HepG2 (cell line): ENCODE measurements around the gene NMT2. TPM values are rescaled to one million over a fixed set of nuclear protein-coding genes. Genes with fewer than 3 reads are reported as not detected.

Experiments used
- AGO1 ChIP-seq: fragments of 200-400 bp; formaldehyde crosslinking; IDR thresholded peaks from 2 replicates; pipeline ENCODE4 v1.6.1; 2017; ENCODE audit warnings: mild to moderate bottlenecking, low read depth, low read length, moderate library complexity; ENCODE audit not compliant: poor library complexity, severe bottlenecking
- CERS6 ChIP-seq: sonication (generic); formaldehyde crosslinking; IDR thresholded peaks from 2 replicates; pipeline ENCODE4 v1.5.0; 2020; ENCODE audit warnings: missing genetic modification reagents
- CREM ChIP-seq, 2 experiments: sonication (generic) in 1 of 2; formaldehyde crosslinking in 1 of 2; IDR thresholded peaks; 2 replicates each; pipeline versions ENCODE4 v1.4.0 to v1.6.1; 2016 to 2020; ENCODE audit warnings: antibody characterized with exemption in 1 of 2, mild to moderate bottlenecking in 1 of 2, missing genetic modification reagents in 1 of 2
- DZIP1 ChIP-seq: sonication (generic); formaldehyde crosslinking; IDR thresholded peaks from 2 replicates; pipeline ENCODE4 v1.5.0; 2020; ENCODE audit warnings: mild to moderate bottlenecking, missing genetic modification reagents
- FUBP1 ChIP-seq: sonication (generic); formaldehyde crosslinking; IDR thresholded peaks from 2 replicates; pipeline ENCODE4 v1.5.1; 2020; ENCODE audit warnings: missing genetic modification reagents, mild to moderate bottlenecking, borderline replicate concordance
- MAX ChIP-seq: IDR thresholded peaks from 2 replicates; pipeline ENCODE4 v1.6.1; 2012; ENCODE audit warnings: inconsistent platforms
- MIXL1 ChIP-seq: IDR thresholded peaks from 2 replicates; pipeline ENCODE4 v1.6.1; 2016
- MLLT10 ChIP-seq: sonication (generic); formaldehyde crosslinking; IDR thresholded peaks from 2 replicates; pipeline ENCODE4 v1.4.0; 2020; ENCODE audit warnings: missing genetic modification reagents
- NFIC ChIP-seq: IDR thresholded peaks from 2 replicates; pipeline ENCODE4 v1.6.1; 2012; ENCODE audit warnings: mild to moderate bottlenecking, low read length, inconsistent platforms
- NR0B2 ChIP-seq: sonication (generic); formaldehyde crosslinking; IDR thresholded peaks from 2 replicates; pipeline ENCODE4 v1.4.0; 2020; ENCODE audit warnings: mild to moderate bottlenecking, missing genetic modification reagents
- RBM22 ChIP-seq: fragments of 200-400 bp; formaldehyde crosslinking; optimal IDR thresholded peaks from 2 replicates; pipeline ENCODE3; 2017; ENCODE audit warnings: mild to moderate bottlenecking, low read length, moderate library complexity
- SP1 ChIP-seq, 2 experiments: fragments of 450-650 bp in 1 of 2; sonication (generic) in 1 of 2; formaldehyde crosslinking in 1 of 2; IDR thresholded peaks; 2 replicates each; pipeline versions ENCODE4 v1.4.0 to v1.6.1; 2016 to 2020; ENCODE audit warnings: missing genetic modification reagents in 1 of 2
- SP4 ChIP-seq: sonication (generic); formaldehyde crosslinking; IDR thresholded peaks from 2 replicates; pipeline ENCODE4 v1.8.1; 2023; ENCODE audit warnings: mild to moderate bottlenecking, missing genetic modification reagents
- SYNCRIP ChIP-seq: fragments of 200-400 bp; formaldehyde crosslinking; IDR thresholded peaks from 2 replicates; pipeline ENCODE4 v1.6.1; 2018; ENCODE audit warnings: mild to moderate bottlenecking, low read depth, low read length; ENCODE audit not compliant: insufficient read depth
- ZBTB42 ChIP-seq: sonication (generic); formaldehyde crosslinking; IDR thresholded peaks from 2 replicates; pipeline ENCODE4 v1.5.0; 2020; ENCODE audit warnings: mild to moderate bottlenecking, missing genetic modification reagents
- ZBTB43 ChIP-seq: sonication (generic); formaldehyde crosslinking; conservative IDR thresholded peaks from 2 replicates; pipeline ENCODE4 v1.4.0; 2020; ENCODE audit warnings: missing genetic modification reagents
- ZC3H4 ChIP-seq: sonication (generic); formaldehyde crosslinking; IDR thresholded peaks from 2 replicates; pipeline ENCODE4 v1.4.0; 2020; ENCODE audit warnings: missing genetic modification reagents, borderline replicate concordance
- ZFP82 ChIP-seq: sonication (generic); formaldehyde crosslinking; IDR thresholded peaks from 2 replicates; pipeline ENCODE4 v1.5.1; 2020; ENCODE audit warnings: mild to moderate bottlenecking, missing genetic modification reagents, borderline replicate concordance
- ZNF784 ChIP-seq: sonication (generic); formaldehyde crosslinking; IDR thresholded peaks from 2 replicates; pipeline ENCODE4 v1.5.1; 2020; ENCODE audit warnings: missing genetic modification reagents, mild to moderate bottlenecking, borderline replicate concordance
- polyA plus RNA-seq, 8 experiments: library from polyadenylated mRNA; depleted of rRNA in 3 of 8; stranded (reverse) in 7 of 8; unstranded in 1 of 8; fragments of >200 nt; fragmentation: Illumina TruSeq in 4 of 8; extraction: Trizol in 4 of 8; gene quantifications; 2 replicates each; pipeline versions ENCODE4 v1.2.1 to v1.2.3, GENCODE V29; 2011 to 2016; ENCODE audit warnings: low read depth in 4 of 8, missing spikeins in 1 of 8, mixed read lengths in 1 of 8; ENCODE audit not compliant: insufficient read depth in 1 of 8
- total RNA-seq, 5 experiments: library from RNA; depleted of rRNA; stranded (reverse); fragments of >200 nt; fragmentation: Illumina TruSeq; extraction: Trizol; gene quantifications; 2 replicates each; pipeline ENCODE4 v1.2.3, GENCODE V29; 2016; ENCODE audit warnings: low read depth in 1 of 5

Gene NMT2
- total and polyA plus RNA-seq, 2 of the 13 experiments (the other 11 are each of a cell fraction or from before 2014, with no cell fraction given), result 10.1 to 23.8 TPM

- TF ChIP-seq CERS6 (CRISPR knock-in tag) (no peak), CREM (IDR thresholded peaks at IDR 0.05) (peak; percentile 53; the same call in 1 of the 2 replicates), CREM (CRISPR knock-in tag; IDR thresholded peaks at IDR 0.05) (no peak), RBM22 (no peak), NFIC (no peak), NR0B2 (CRISPR knock-in tag) (no peak), MLLT10 (CRISPR knock-in tag) (no peak), MIXL1 (CRISPR knock-in tag) (0 out of 2 replicates have a peak, but pooled peaks have one; percentile 15), ZBTB42 (CRISPR knock-in tag) (no peak), FUBP1 (no peak), ZFP82 (CRISPR knock-in tag) (no peak), ZC3H4 (CRISPR knock-in tag) (no peak), SP1 (IDR thresholded peaks at IDR 0.05) (no peak), SP1 (CRISPR knock-in tag; IDR thresholded peaks at IDR 0.05) (no peak), SP4 (CRISPR knock-in tag) (no peak), DZIP1 (CRISPR knock-in tag) (no peak), ZBTB43 (no peak), MAX (no peak), AGO1 (no peak), ZNF784 (CRISPR knock-in tag) (no peak), SYNCRIP (no peak)
Observed at GRCh38 chr10:15084502-15084922, 84.0 kb downstream of the NMT2 start (continued).
